Measurements from ENCODE around the gene PGLYRP3. TPM values are rescaled to one million over a fixed set of nuclear protein-coding genes. Genes with fewer than 3 reads are reported as not detected.

The PGLYRP3 gene
- total RNA-seq, 2 donors from 2014 or later, result not detected

DNA sequence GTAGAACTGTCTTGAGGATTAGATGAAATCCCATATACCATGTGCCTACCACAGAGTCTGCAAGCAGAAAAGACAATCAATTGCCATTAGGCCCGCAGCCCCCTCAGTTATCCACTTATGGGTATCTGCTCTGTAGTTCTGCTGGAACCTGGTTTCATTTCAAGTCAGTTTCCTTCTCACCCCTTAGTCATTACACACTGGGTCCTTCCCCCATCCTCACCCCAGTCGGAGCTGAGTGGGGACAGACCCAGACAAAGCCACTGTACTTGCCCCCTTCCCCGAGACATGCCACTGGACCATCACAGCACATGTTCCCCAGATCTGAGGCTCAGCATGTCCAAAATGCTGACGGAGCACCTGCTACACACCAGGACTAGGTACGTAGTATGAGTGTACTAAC lies 21.2 kb downstream of the PGLYRP3 start:
- DNase-seq (ENCODE audit: low spot score), result peak; percentile 32
- Histone ChIP-seq H3K4me3 (no peak overlapping the region), H3K9me3 (no peaks in the 10 kb centered on the region), H3K36me3 (no peaks in the 10 kb centered on the region), H3K27me3 (no peaks in the 10 kb centered on the region), H3K27ac (no peak overlapping the region), H3K4me1 (no peaks in the 10 kb centered on the region)
- no peak for TF ChIP-seq CTCF (IDR thresholded peaks at IDR 0.05)

- no peaks in the 10 kb centered on the region for H3K36me3 ChIP-seq
- peak; percentile 43 for DNase-seq (ENCODE audit: low spot score)
- no peaks in the 10 kb centered on the region for H3K9me3 ChIP-seq
- no peak overlapping the region for H3K27ac ChIP-seq
- no peak for TF ChIP-seq CTCF (IDR thresholded peaks at IDR 0.05)
- no peaks in the 10 kb centered on the region for H3K4me1 ChIP-seq
- H3K4me3 ChIP-seq, result no peak overlapping the region
- H3K27me3 ChIP-seq, result no peaks in the 10 kb centered on the region
Observed at GRCh38 chr1:153288634-153289275, 24.0 kb downstream of the PGLYRP3 start.

GRCh38 chr1:153277852-153278251 lies 34.9 kb downstream of the PGLYRP3 start:
- H3K27me3 ChIP-seq, result no peaks in the 10 kb centered on the region
- TF ChIP-seq CTCF (IDR thresholded peaks at IDR 0.05), result peak in 1 of 2 donors; percentile 29
- no peaks in the 10 kb centered on the region for H3K36me3 ChIP-seq
- H3K9me3 ChIP-seq, result no peaks in the 10 kb centered on the region
- no peaks in the 10 kb centered on the region for H3K4me1 ChIP-seq
- no peak for DNase-seq (ENCODE audit: low spot score)
- no peak overlapping the region for H3K4me3 ChIP-seq
- H3K27ac ChIP-seq, result no peak overlapping the region

DNA sequence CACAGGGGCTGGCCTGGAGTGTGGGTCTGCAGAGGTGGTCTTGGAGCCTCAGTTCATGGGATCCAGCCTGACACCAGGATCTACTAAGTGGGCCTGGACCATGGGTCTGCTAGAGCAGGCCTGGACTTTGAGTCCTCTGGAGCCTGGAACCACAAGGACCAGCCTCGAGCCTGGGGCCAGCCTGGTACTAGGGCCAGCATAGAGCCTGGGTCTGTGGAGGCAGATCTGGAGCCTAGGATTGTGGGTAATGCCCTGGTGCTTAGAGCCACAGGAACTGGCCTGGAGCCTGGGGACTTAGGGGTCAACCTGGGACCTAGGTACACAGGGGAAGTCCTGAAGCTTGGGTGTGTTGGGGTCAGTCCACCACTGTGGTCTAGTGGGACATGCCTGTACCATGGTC lies 40.6 kb downstream of the PGLYRP3 start:
- Histone ChIP-seq H3K4me3 (no peak overlapping the region), H3K9me3 (no peaks in the 10 kb centered on the region), H3K27ac (no peak overlapping the region), H3K36me3 (no peaks in the 10 kb centered on the region), H3K27me3 (no peaks in the 10 kb centered on the region), H3K4me1 (no peaks in the 10 kb centered on the region)
- DNase-seq (ENCODE audit: low spot score), result no peak
- TF ChIP-seq CTCF (IDR thresholded peaks at IDR 0.05), result no peak

- TF ChIP-seq CTCF (IDR thresholded peaks at IDR 0.05), result no peak
- no peaks in the 10 kb centered on the region for H3K36me3 ChIP-seq
- DNase-seq (ENCODE audit: low spot score), result no peak
- no peaks in the 10 kb centered on the region for H3K27me3 ChIP-seq
- no peak overlapping the region for H3K4me3 ChIP-seq
- no peaks in the 10 kb centered on the region for H3K4me1 ChIP-seq
- no peak overlapping the region for H3K27ac ChIP-seq
- H3K9me3 ChIP-seq, result no peaks in the 10 kb centered on the region
Observed at GRCh38 chr1:153271711-153272110, 41.0 kb downstream of the PGLYRP3 start.

- Histone ChIP-seq H3K27me3 (peaks cover 9 to 16% of the 10 kb centered on the region in 2 donors), H3K36me3 (no peaks in the 10 kb centered on the region), H3K4me1 (peaks cover 0 to 20% of the 10 kb centered on the region in 2 donors), H3K9me3 (no peaks in the 10 kb centered on the region), H3K27ac (no peak overlapping the region), H3K4me3 (no peak overlapping the region)
- TF ChIP-seq CTCF (IDR thresholded peaks at IDR 0.05), result no peak
- DNase-seq (ENCODE audit: low spot score), result no peak
Observed at GRCh38 chr1:153265457-153265856, 47.3 kb downstream of the PGLYRP3 start.

All from right atrium auricular region (tissue), 2 donors.